Mesenchymal stem cell (in vitro differentiated cells and primary cell): ENCODE measurements around the gene FA2H.

ENCODE experiments used
- DNase-seq: peaks from one replicate; pipeline ENCODE4 v3.0.0-alpha.2; 2013
- H2AFZ ChIP-seq: one replicate; pipeline ENCODE4 v1.6.1; 2013; ENCODE audit warnings: low read depth, mild to moderate bottlenecking, control low read depth, inconsistent platforms, low read length, moderate library complexity
- H2AK5ac ChIP-seq: 2 replicates; pipeline ENCODE4 v1.6.1; 2013; ENCODE audit warnings: low read length, moderate library complexity, mild to moderate bottlenecking, inconsistent platforms; ENCODE audit not compliant: severe bottlenecking
- H2BK120ac ChIP-seq: one replicate; pipeline ENCODE4 v1.6.1; 2013; ENCODE audit warnings: low read depth, mild to moderate bottlenecking, inconsistent platforms, low read length, moderate library complexity
- H2BK12ac ChIP-seq, 2 experiments: one replicate each; pipeline ENCODE4 v1.6.1; 2013; ENCODE audit warnings: inconsistent platforms in 2 of 2, low read length in 2 of 2, mild to moderate bottlenecking in 2 of 2, moderate library complexity in 2 of 2, control low read depth in 1 of 2
- H2BK15ac ChIP-seq: one replicate; pipeline ENCODE4 v1.6.1; 2013; ENCODE audit warnings: mild to moderate bottlenecking, low read depth, inconsistent platforms; ENCODE audit not compliant: poor library complexity, severe bottlenecking
- H2BK5ac ChIP-seq: 2 replicates; pipeline ENCODE4 v1.6.1; 2013; ENCODE audit warnings: low read depth, mild to moderate bottlenecking, low read length, control low read depth, inconsistent platforms; ENCODE audit not compliant: poor library complexity, severe bottlenecking
- H3K14ac ChIP-seq, 2 experiments: one replicate each; pipeline ENCODE4 v1.6.1; 2013; ENCODE audit warnings: inconsistent platforms in 2 of 2, low read length in 2 of 2, control low read depth in 1 of 2, mild to moderate bottlenecking in 1 of 2, moderate library complexity in 1 of 2
- H3K18ac ChIP-seq, 2 experiments: one replicate each; pipeline ENCODE4 v1.6.1; 2013; ENCODE audit warnings: inconsistent platforms in 2 of 2, low read length in 2 of 2, control low read depth in 1 of 2, low read depth in 1 of 2, mild to moderate bottlenecking in 1 of 2
- H3K23ac ChIP-seq, 2 experiments: one replicate each; pipeline ENCODE4 v1.6.1; 2013; ENCODE audit warnings: inconsistent platforms in 2 of 2, low read length in 2 of 2, mild to moderate bottlenecking in 2 of 2, moderate library complexity in 2 of 2, control low read depth in 1 of 2
- H3K27ac ChIP-seq: 2 replicates; pipeline ENCODE4 v1.5.1; 2013; ENCODE audit warnings: mild to moderate bottlenecking, moderate library complexity, low read length, control low read depth, inconsistent platforms; ENCODE audit not compliant: poor library complexity, severe bottlenecking
- H3K27me3 ChIP-seq, 2 experiments: 2 replicates each; pipeline versions ENCODE4 v1.6.1 to v1.7.0; 2013; ENCODE audit warnings: low read length in 2 of 2, mild to moderate bottlenecking in 2 of 2, moderate library complexity in 2 of 2, control low read depth in 1 of 2, inconsistent platforms in 1 of 2; ENCODE audit not compliant: control insufficient read depth in 1 of 2, insufficient read depth in 1 of 2
- H3K36me3 ChIP-seq, 2 experiments: 2 replicates each; pipeline versions ENCODE4 v1.6.1 to v1.7.0; 2013; ENCODE audit warnings: low read length in 2 of 2, control low read depth in 1 of 2, inconsistent platforms in 1 of 2, low read depth in 1 of 2, mild to moderate bottlenecking in 1 of 2; ENCODE audit not compliant: insufficient read depth in 2 of 2, control insufficient read depth in 1 of 2
- H3K4ac ChIP-seq, 2 experiments: one replicate each; pipeline ENCODE4 v1.6.1; 2013; ENCODE audit warnings: inconsistent platforms in 2 of 2, low read length in 2 of 2, mild to moderate bottlenecking in 2 of 2, moderate library complexity in 2 of 2, control low read depth in 1 of 2, low read depth in 1 of 2
- H3K4me1 ChIP-seq: 2 replicates; pipeline ENCODE4 v1.6.1; 2013; ENCODE audit warnings: low read depth, low read length, control low read depth; ENCODE audit not compliant: control insufficient read depth, insufficient read depth
- H3K4me2 ChIP-seq: 2 replicates; pipeline ENCODE4 v1.6.1; 2013; ENCODE audit warnings: low read length, mild to moderate bottlenecking, inconsistent platforms; ENCODE audit not compliant: poor library complexity, severe bottlenecking
- H3K4me3 ChIP-seq, 2 experiments: 2 replicates each; pipeline versions ENCODE4 v1.5.1 to v1.7.0; 2013; ENCODE audit warnings: low read length in 2 of 2, mild to moderate bottlenecking in 2 of 2, control low read depth in 1 of 2, low read depth in 1 of 2; ENCODE audit not compliant: insufficient read depth in 1 of 2
- H3K79me1 ChIP-seq: replicated peaks from 2 replicates; pipeline ENCODE4 v1.6.1; 2013; ENCODE audit warnings: mild to moderate bottlenecking, control low read depth, low read length, inconsistent platforms; ENCODE audit not compliant: poor library complexity, severe bottlenecking
- H3K9ac ChIP-seq: 2 replicates; pipeline ENCODE4 v1.7.0; 2013; ENCODE audit warnings: mild to moderate bottlenecking, low read length, moderate library complexity
- H3K9me3 ChIP-seq: 2 replicates; pipeline ENCODE4 v1.7.0; 2013; ENCODE audit warnings: mild to moderate bottlenecking, low read length; ENCODE audit not compliant: control insufficient read depth
- H4K8ac ChIP-seq: one replicate; pipeline ENCODE4 v1.6.1; 2013; ENCODE audit warnings: inconsistent platforms, mild to moderate bottlenecking, low read length, moderate library complexity
- H4K91ac ChIP-seq: one replicate; pipeline ENCODE4 v1.6.1; 2013; ENCODE audit warnings: mild to moderate bottlenecking, low read length, inconsistent platforms
- WGBS: methylation state at CpG from one replicate; pipeline ENCODE4 v1.1.7; 2013; ENCODE audit warnings: mixed read lengths; 5-methylcytosine and 5-hydroxymethylcytosine counted together

The FA2H gene

GRCh38 chr16:74776926-74777325, 2.3 kb upstream of the FA2H start:
- H3K9ac ChIP-seq: no peak overlapping the region
- 50% methylated on average over 1 of the region's 2 CpGs for WGBS
- no peak overlapping the region for H4K8ac ChIP-seq
- H4K91ac ChIP-seq: no peak overlapping the region
- no peak overlapping the region for H3K27ac ChIP-seq
- no peaks in the 10 kb centered on the region for H3K9me3 ChIP-seq
- no peak overlapping the region for H3K18ac ChIP-seq
- H3K27me3 ChIP-seq: peaks cover 17 to 48% of the 10 kb centered on the region in 2 experiments
- DNase-seq: no peak
- no peak overlapping the region for H2BK15ac ChIP-seq
- H3K23ac ChIP-seq: no peak overlapping the region
- H2AK5ac ChIP-seq: no peak overlapping the region
- H3K4ac ChIP-seq: no peak overlapping the region
- H3K36me3 ChIP-seq: no peaks in the 10 kb centered on the region
- no peak overlapping the region for H3K4me2 ChIP-seq
- H3K4me1 ChIP-seq: peaks cover 13% of the 10 kb centered on the region
- H3K4me3 ChIP-seq: no peak overlapping the region
- no peak overlapping the region for H2BK5ac ChIP-seq
- no peak overlapping the region for H2BK120ac ChIP-seq
- no peak overlapping the region for H2AFZ ChIP-seq
- H2BK12ac ChIP-seq: no peak overlapping the region
- H3K14ac ChIP-seq: no peak overlapping the region
- H3K79me1 ChIP-seq: no peaks in the 10 kb centered on the region

GRCh38 chr16:74775255-74775654, 635 bp upstream of the FA2H start:
- Histone ChIP-seq H3K4me1 (peaks cover 13% of the 10 kb centered on the region), H2BK5ac (no peak overlapping the region), H2AFZ (no peak overlapping the region), H4K91ac (no peak overlapping the region), H3K4me2 (peak overlapping the region; percentile 60), H3K27me3 (peaks cover 26 to 55% of the 10 kb centered on the region in 2 experiments), H3K4ac (no peak overlapping the region), H2BK120ac (no peak overlapping the region), H3K36me3 (no peaks in the 10 kb centered on the region), H3K9me3 (no peaks in the 10 kb centered on the region), H4K8ac (no peak overlapping the region), H3K4me3 (no peak overlapping the region), H3K27ac (no peak overlapping the region), H3K9ac (no peak overlapping the region), H3K23ac (no peak overlapping the region), H2AK5ac (no peak overlapping the region), H3K79me1 (no peaks in the 10 kb centered on the region), H3K18ac (no peak overlapping the region), H2BK12ac (no peak overlapping the region), H2BK15ac (no peak overlapping the region), H3K14ac (no peak overlapping the region)
- WGBS: 73% methylated on average over 1 of the region's 5 CpGs
- no peak for DNase-seq

DNA sequence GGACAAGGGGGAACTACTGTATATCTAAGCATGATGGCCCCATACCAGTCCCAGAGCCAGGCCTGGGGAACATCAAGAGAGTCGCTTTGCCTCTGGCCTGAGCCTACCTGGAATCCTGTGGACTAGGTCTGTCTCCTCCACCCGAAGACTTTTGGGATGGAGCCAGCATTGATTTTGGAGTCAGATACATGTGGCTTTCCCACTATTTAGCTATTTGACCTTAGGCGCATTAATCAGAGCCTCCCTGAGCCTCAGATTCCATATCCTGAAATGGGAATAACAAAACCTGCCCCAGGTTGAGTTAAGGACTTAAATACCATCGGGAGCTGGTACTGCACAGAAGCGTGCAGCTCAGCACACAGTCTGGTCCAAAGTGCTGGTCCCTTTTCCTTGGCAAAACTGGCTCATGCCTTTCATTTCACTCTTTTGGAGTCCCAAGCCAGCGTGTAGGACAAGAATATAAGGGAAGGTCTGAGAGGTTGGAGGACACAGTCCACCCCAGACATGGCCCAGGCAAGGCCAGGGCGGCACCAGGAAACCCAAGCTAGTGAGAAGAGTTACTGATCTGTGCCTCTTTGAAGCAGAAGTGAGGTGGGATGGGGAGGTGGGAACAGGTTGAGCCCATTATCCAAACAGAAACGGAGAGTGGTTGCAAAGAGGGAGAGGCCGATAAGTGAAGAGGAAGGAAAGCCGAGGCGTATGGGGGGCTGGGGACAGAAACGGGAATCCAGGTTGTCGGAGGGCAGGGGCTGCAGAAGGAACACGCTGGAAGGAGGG, 986 bp downstream of the FA2H start:
- Histone ChIP-seq H3K27ac (no peak overlapping the region), H3K23ac (peak overlapping the region in 1 of 2 experiments; percentile 42), H2BK12ac (no peak overlapping the region), H2BK5ac (no peak overlapping the region), H3K4ac (no peak overlapping the region), H4K8ac (no peak overlapping the region), H3K4me3 (no peak overlapping the region), H2BK15ac (no peak overlapping the region), H2BK120ac (no peak overlapping the region), H3K9ac (no peak overlapping the region), H3K36me3 (no peaks in the 10 kb centered on the region), H2AFZ (no peak overlapping the region), H2AK5ac (no peak overlapping the region), H4K91ac (no peak overlapping the region), H3K14ac (no peak overlapping the region), H3K4me2 (peak overlapping the region; percentile 60), H3K4me1 (peaks cover 13% of the 10 kb centered on the region), H3K79me1 (no peaks in the 10 kb centered on the region), H3K9me3 (no peaks in the 10 kb centered on the region), H3K27me3 (peaks cover 40 to 69% of the 10 kb centered on the region in 2 experiments), H3K18ac (no peak overlapping the region)
- no peak for DNase-seq
- WGBS: 56% methylated on average over 14 of the region's 14 CpGs

- Histone ChIP-seq H3K4me2 (no peak overlapping the region), H2AFZ (no peak overlapping the region), H2BK120ac (no peak overlapping the region), H3K18ac (no peak overlapping the region), H3K27ac (no peak overlapping the region), H2BK15ac (no peak overlapping the region), H3K4ac (no peak overlapping the region), H3K14ac (no peak overlapping the region), H3K9ac (no peak overlapping the region), H2BK5ac (no peak overlapping the region), H2BK12ac (no peak overlapping the region), H3K4me1 (peaks cover 13% of the 10 kb centered on the region), H3K79me1 (no peaks in the 10 kb centered on the region), H4K8ac (no peak overlapping the region), H3K9me3 (peaks cover 5% of the 10 kb centered on the region), H4K91ac (no peak overlapping the region), H3K36me3 (no peaks in the 10 kb centered on the region), H3K4me3 (no peak overlapping the region), H3K23ac (no peak overlapping the region), H3K27me3 (peaks cover 46 to 86% of the 10 kb centered on the region in 2 experiments), H2AK5ac (no peak overlapping the region)
- DNase-seq: no peak
- WGBS: 77% methylated on average over 11 of the region's 11 CpGs
Measured at GRCh38 chr16:74771656-74772315, 2.8 kb downstream of the FA2H start.
